H9 (cell line): ENCODE results near the gene FSTL4. TPM values are rescaled to one million over a fixed set of nuclear protein-coding genes. Genes with fewer than 3 reads are reported as not detected.

Experiments used
- DNase-seq: peaks from one replicate; pipeline ENCODE4 v3.0.0-alpha.2; 2017
- H2AFZ ChIP-seq: one replicate; pipeline ENCODE4 v1.6.1; 2013; ENCODE audit warnings: mild to moderate bottlenecking, low read length, control low read depth, moderate library complexity
- H2AK5ac ChIP-seq: 2 replicates; pipeline ENCODE4 v1.6.1; 2013; ENCODE audit warnings: low read length, control low read depth, mixed read lengths; ENCODE audit not compliant: insufficient read length
- H2BK120ac ChIP-seq: one replicate; pipeline ENCODE4 v1.6.1; 2013; ENCODE audit warnings: low read depth, mild to moderate bottlenecking, low read length, control low read depth, inconsistent platforms; ENCODE audit not compliant: poor library complexity, severe bottlenecking
- H2BK12ac ChIP-seq: 2 replicates; pipeline ENCODE4 v1.6.1; 2013; ENCODE audit warnings: low read length, control low read depth, mixed read lengths, low read depth; ENCODE audit not compliant: insufficient read length
- H2BK15ac ChIP-seq: 2 replicates; pipeline ENCODE4 v1.6.1; 2013; ENCODE audit warnings: low read depth, low read length, control low read depth
- H2BK20ac ChIP-seq: one replicate; pipeline ENCODE4 v1.6.1; 2013; ENCODE audit warnings: low read depth, mild to moderate bottlenecking, low read length, control low read depth, inconsistent platforms; ENCODE audit not compliant: poor library complexity, severe bottlenecking
- H2BK5ac ChIP-seq: 2 replicates; pipeline ENCODE4 v1.6.1; 2013; ENCODE audit warnings: low read length, control low read depth, mixed read lengths; ENCODE audit not compliant: insufficient read length
- H3K14ac ChIP-seq: 2 replicates; pipeline ENCODE4 v1.6.1; 2013; ENCODE audit warnings: low read length, control low read depth; ENCODE audit not compliant: insufficient read depth
- H3K18ac ChIP-seq: 2 replicates; pipeline ENCODE4 v1.6.1; 2013; ENCODE audit warnings: low read depth, mild to moderate bottlenecking, mixed read lengths, low read length, control low read depth; ENCODE audit not compliant: insufficient read length
- H3K23ac ChIP-seq: 2 replicates; pipeline ENCODE4 v1.6.1; 2013; ENCODE audit warnings: low read length, control low read depth, mixed read lengths, low read depth; ENCODE audit not compliant: insufficient read length
- H3K23me2 ChIP-seq: 2 replicates; pipeline ENCODE4 v1.6.1; 2013; ENCODE audit warnings: low read depth, mild to moderate bottlenecking, mixed read lengths, low read length, control low read depth; ENCODE audit not compliant: insufficient read length, poor library complexity, severe bottlenecking
- H3K27ac ChIP-seq: 2 replicates; pipeline ENCODE4 v1.5.1; 2013; ENCODE audit warnings: low read length, control low read depth, mixed read lengths, low read depth; ENCODE audit not compliant: insufficient read length
- H3K27me3 ChIP-seq: 2 replicates; pipeline ENCODE4 v1.6.1; 2013; ENCODE audit warnings: low read length, control low read depth, inconsistent platforms; ENCODE audit not compliant: insufficient read depth
- H3K4ac ChIP-seq: 2 replicates; pipeline ENCODE4 v1.6.1; 2013; ENCODE audit warnings: low read depth, mild to moderate bottlenecking, control low read depth, inconsistent platforms, low read length, moderate library complexity
- H3K4me1 ChIP-seq: 2 replicates; pipeline ENCODE4 v1.6.1; 2013; ENCODE audit warnings: low read length, control low read depth, inconsistent platforms; ENCODE audit not compliant: insufficient read depth
- H3K4me2 ChIP-seq: 2 replicates; pipeline ENCODE4 v1.6.1; 2013; ENCODE audit warnings: low read length, control low read depth, mixed read lengths; ENCODE audit not compliant: insufficient read length, insufficient read depth
- H3K56ac ChIP-seq: 2 replicates; pipeline ENCODE4 v1.6.1; 2013; ENCODE audit warnings: low read depth, mild to moderate bottlenecking, mixed read lengths, low read length, control low read depth; ENCODE audit not compliant: insufficient read length
- H3K79me1 ChIP-seq: 2 replicates; pipeline ENCODE4 v1.6.1; 2013; ENCODE audit warnings: low read depth, mild to moderate bottlenecking, moderate library complexity, low read length, control low read depth, inconsistent platforms; ENCODE audit not compliant: insufficient read depth, poor library complexity, severe bottlenecking
- H3K79me2 ChIP-seq: 2 replicates; pipeline ENCODE4 v1.6.1; 2013; ENCODE audit warnings: low read length, control low read depth, inconsistent platforms; ENCODE audit not compliant: insufficient read depth
- H3K9ac ChIP-seq: 2 replicates; pipeline ENCODE4 v1.6.1; 2013; ENCODE audit warnings: low read length, control low read depth, mixed read lengths; ENCODE audit not compliant: insufficient read length; ENCODE audit errors: extremely low read depth
- H3K9me3 ChIP-seq: one replicate; pipeline ENCODE4 v1.6.1; 2013; ENCODE audit warnings: low read depth, low read length, inconsistent platforms; ENCODE audit not compliant: control insufficient read depth
- H3T11ph ChIP-seq: one replicate; pipeline ENCODE4 v1.6.1; 2013; ENCODE audit warnings: mild to moderate bottlenecking, low read length, control low read depth, inconsistent platforms
- H4K20me1 ChIP-seq: one replicate; pipeline ENCODE4 v1.6.1; 2013; ENCODE audit not compliant: control insufficient read depth, insufficient read length, insufficient read depth
- H4K5ac ChIP-seq: 2 replicates; pipeline ENCODE4 v1.6.1; 2013; ENCODE audit warnings: low read depth, mild to moderate bottlenecking, mixed read lengths, low read length, control low read depth; ENCODE audit not compliant: insufficient read length
- H4K8ac ChIP-seq: replicated peaks from 2 replicates; pipeline ENCODE4 v1.6.1; 2013; ENCODE audit warnings: low read length, control low read depth, mixed read lengths, low read depth; ENCODE audit not compliant: insufficient read length
- H4K91ac ChIP-seq: 2 replicates; pipeline ENCODE4 v1.6.1; 2013; ENCODE audit warnings: low read depth, mild to moderate bottlenecking, moderate library complexity, mixed read lengths, low read length, control low read depth; ENCODE audit not compliant: insufficient read length
- H3K27ac Mint-ChIP-seq, 3 experiments: 2 replicates in 2 of 3; 3 replicates in 1 of 3; pipeline ENCODE4 v1.8.0; 2020 to 2021; ENCODE audit warnings: mixed read lengths in 3 of 3, mild to moderate bottlenecking in 1 of 3, moderate library complexity in 1 of 3
- H3K27me3 Mint-ChIP-seq: 2 replicates; pipeline ENCODE4 v1.8.0; 2021; ENCODE audit warnings: low read depth, mild to moderate bottlenecking, moderate library complexity, mixed read lengths
- H3K36me3 Mint-ChIP-seq, 3 experiments: 2 replicates in 2 of 3; 3 replicates in 1 of 3; pipeline ENCODE4 v1.8.0; 2020 to 2021; ENCODE audit warnings: low read depth in 3 of 3, mixed read lengths in 3 of 3; ENCODE audit not compliant: insufficient read depth in 1 of 3
- H3K4me1 Mint-ChIP-seq, 2 experiments: 2 replicates each; pipeline ENCODE4 v1.8.0; 2020; ENCODE audit warnings: mixed read lengths in 2 of 2
- H3K4me3 Mint-ChIP-seq, 2 experiments: 2 replicates in 1 of 2; 3 replicates in 1 of 2; pipeline ENCODE4 v1.8.0; 2020 to 2021; ENCODE audit warnings: mild to moderate bottlenecking in 2 of 2, mixed read lengths in 2 of 2, moderate library complexity in 1 of 2
- H3K9me3 Mint-ChIP-seq, 2 experiments: 2 replicates in 1 of 2; 3 replicates in 1 of 2; pipeline ENCODE4 v1.8.0; 2020; ENCODE audit warnings: mild to moderate bottlenecking in 2 of 2, mixed read lengths in 2 of 2, moderate library complexity in 1 of 2
- CTCF ChIP-seq: fragments of 200-600 bp; sonication (generic); conservative IDR thresholded peaks from 3 replicates; pipeline ENCODE4 v1.8.0; 2021; ENCODE audit warnings: antibody characterized with exemption, mild to moderate bottlenecking
- WGBS: extraction: QIAGEN DNeasy Blood & Tissue Kit; methylation state at CpG from one replicate; pipeline ENCODE4 v1.1.7; 2013; ENCODE audit warnings: missing lambda C conversion rate, low lambda C conversion rate, mixed read lengths; ENCODE audit not compliant: insufficient read length; ENCODE audit errors: extremely low coverage; 5-methylcytosine and 5-hydroxymethylcytosine counted together
- total RNA-seq: library from RNA; stranded (reverse); gene quantifications from 2 replicates; pipeline ENCODE4 v1.2.1, GENCODE V29; 2021

Gene FSTL4
- total RNA-seq, 1 experiment from 2014 or later = 5.7 TPM

- Histone ChIP-seq H2BK15ac (no peak overlapping the region), H3K56ac (no peak overlapping the region), H3K23ac (no peak overlapping the region), H2BK5ac (no peak overlapping the region), H3K14ac (no peak overlapping the region), H3K27ac (no peak overlapping the region), H3K4me1 (no peaks in the 10 kb centered on the region; the same call in none of the 2 replicates), H3K27me3 (no peaks in the 10 kb centered on the region), H4K8ac (no peak overlapping the region), H3K79me2 (no peaks in the 10 kb centered on the region), H4K20me1 (no peaks in the 10 kb centered on the region), H3K9me3 (no peaks in the 10 kb centered on the region), H3K4ac (no peak overlapping the region), H2BK12ac (no peak overlapping the region), H3K23me2 (no peaks in the 10 kb centered on the region), H3K18ac (no peak overlapping the region), H3K4me2 (no peak overlapping the region), H2BK20ac (no peak overlapping the region), H3K9ac (no peak overlapping the region), H3K79me1 (no peaks in the 10 kb centered on the region), H4K5ac (no peak overlapping the region), H2AK5ac (no peak overlapping the region), H4K91ac (no peak overlapping the region), H3T11ph (no peak overlapping the region), H2AFZ (no peak overlapping the region), H2BK120ac (no peak overlapping the region)
- no peak for TF ChIP-seq CTCF
- DNase-seq = no peak
- Mint-ChIP-seq H3K27ac (peak overlapping the region in 2 of 3 experiments; percentile 56 to 90; a peak in 2 of 7 replicates), H3K9me3 (no peaks in the 10 kb centered on the region), H3K4me1 (peaks cover 30 to 36% of the 10 kb centered on the region in 2 experiments), H3K4me3 (peak overlapping the region in 1 of 2 experiments; percentile 9; a peak in 1 of 5 replicates), H3K27me3 (no peaks in the 10 kb centered on the region), H3K36me3 (no peaks in the 10 kb centered on the region)
- no CpG with 5 or more reads among the region's 12 CpGs for WGBS
Measured at GRCh38 chr5:133402775-133403174, 209.6 kb downstream of the FSTL4 start.
